Right ventricle myocardium inferior (tissue), 1 donor: Measurements from ENCODE around the gene MRFAP1L1. TPM values are rescaled to one million over a fixed set of nuclear protein-coding genes. Genes with fewer than 3 reads are reported as not detected.
A peak's percentile ranks its signal among the peaks of the same experiment; 100 is the strongest.
"Not testable (repeated sequence)": the region's sequence is repeated elsewhere in the genome, so short reads cannot be mapped to it uniquely, and the experiment has no call there.

Experiments used
- ATAC-seq: fragments of 200-7000 bp; cut with Tn5 transposase; one replicate; pipeline ENCODE4 v1.9.1; 2020; ENCODE audit warnings: mild to moderate bottlenecking, moderate library complexity
- DNase-seq: peaks from one replicate; pipeline ENCODE4 v3.0.0; 2021; ENCODE audit errors: missing footprints
- intact Hi-C: fragments of 100-400 bp; cut with DNase I; formaldehyde crosslinking; loops from one replicate; pipeline ENCODE4 v1.11.0; 2022
- total RNA-seq: library from RNA; stranded (reverse); fragmentation: NEBNext Ultra II Directional; extraction: Animal tissue kit (Norgen Biotek cat#: 25700); gene quantifications from one replicate; pipeline ENCODE4 v1.2.1, GENCODE V29; 2021
- donor health status: DM: no; HTN: yes; CAD: no; lungs with severe emphysema.

MRFAP1L1 gene
- total RNA-seq, 1 donor from 2014 or later = 41.7 TPM

GRCh38 chr4:6740347-6740746 is 30.7 kb upstream of the MRFAP1L1 start:
- no peak for ATAC-seq
- intact Hi-C loops = no loop called here
- no peak for DNase-seq

GRCh38 chr4:6739920-6740319 is 30.3 kb upstream of the MRFAP1L1 start:
- no peak for DNase-seq
- ATAC-seq = no peak
- intact Hi-C loops = no loop called here

- intact Hi-C loops = no loop called here
- ATAC-seq = no peak
- DNase-seq = no peak
Observed at GRCh38 chr4:6734165-6734786, 24.6 kb upstream of the MRFAP1L1 start.

DNA sequence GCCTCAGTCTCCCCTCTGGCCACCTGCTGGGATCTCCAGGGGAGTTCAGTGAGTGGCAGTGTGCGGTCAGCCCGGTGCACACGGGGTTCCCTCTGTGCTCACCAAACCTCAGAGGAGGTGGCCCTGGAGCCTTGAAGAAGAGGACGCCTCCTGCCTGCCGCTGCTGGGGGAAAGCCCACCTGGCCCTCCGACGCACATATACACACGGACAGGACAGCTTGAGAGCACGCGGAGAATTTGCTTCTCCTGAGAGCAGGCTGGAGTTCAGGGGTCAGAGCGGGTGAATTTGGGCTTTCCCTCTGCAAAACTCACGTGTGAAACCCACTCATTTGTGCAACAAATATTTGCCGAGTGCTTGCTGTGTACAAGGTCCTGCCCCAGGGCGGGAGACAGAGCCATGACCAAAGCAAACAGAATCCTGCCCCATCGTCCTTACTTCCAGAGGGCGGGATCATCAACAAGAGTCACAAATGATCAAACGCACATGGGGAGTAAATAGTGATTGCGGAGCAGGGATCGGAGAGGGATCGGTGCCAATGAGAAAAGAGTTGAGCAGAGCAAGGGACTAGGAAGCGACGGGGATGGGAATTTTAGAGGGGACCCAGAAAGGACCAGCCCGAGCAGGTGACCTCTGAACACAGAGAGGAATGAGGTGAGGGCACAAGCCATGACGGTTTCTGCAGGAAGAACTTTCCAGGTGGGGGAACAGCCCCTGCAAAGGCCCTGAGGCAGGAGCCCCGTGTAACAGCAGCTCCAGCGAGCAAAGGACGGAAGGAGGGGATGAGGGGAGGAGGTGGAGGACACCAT is 23.9 kb upstream of the MRFAP1L1 start:
- ATAC-seq = no peak
- intact Hi-C loops = no loop called here
- DNase-seq = no peak

- intact Hi-C loops = no loop called here
- peak; percentile 95 for ATAC-seq
- DNase-seq = peak; percentile 85
Observed at GRCh38 chr4:6732441-6733357, 23.0 kb upstream of the MRFAP1L1 start.

- intact Hi-C loops = no loop called here
- ATAC-seq = no peak
- DNase-seq = no peak
Observed at GRCh38 chr4:6731780-6732179, 22.1 kb upstream of the MRFAP1L1 start.

GRCh38 chr4:6731318-6731675 is 21.6 kb upstream of the MRFAP1L1 start:
- ATAC-seq (no peak), DNase-seq (no peak)
- intact Hi-C loops = no loop called here

DNA sequence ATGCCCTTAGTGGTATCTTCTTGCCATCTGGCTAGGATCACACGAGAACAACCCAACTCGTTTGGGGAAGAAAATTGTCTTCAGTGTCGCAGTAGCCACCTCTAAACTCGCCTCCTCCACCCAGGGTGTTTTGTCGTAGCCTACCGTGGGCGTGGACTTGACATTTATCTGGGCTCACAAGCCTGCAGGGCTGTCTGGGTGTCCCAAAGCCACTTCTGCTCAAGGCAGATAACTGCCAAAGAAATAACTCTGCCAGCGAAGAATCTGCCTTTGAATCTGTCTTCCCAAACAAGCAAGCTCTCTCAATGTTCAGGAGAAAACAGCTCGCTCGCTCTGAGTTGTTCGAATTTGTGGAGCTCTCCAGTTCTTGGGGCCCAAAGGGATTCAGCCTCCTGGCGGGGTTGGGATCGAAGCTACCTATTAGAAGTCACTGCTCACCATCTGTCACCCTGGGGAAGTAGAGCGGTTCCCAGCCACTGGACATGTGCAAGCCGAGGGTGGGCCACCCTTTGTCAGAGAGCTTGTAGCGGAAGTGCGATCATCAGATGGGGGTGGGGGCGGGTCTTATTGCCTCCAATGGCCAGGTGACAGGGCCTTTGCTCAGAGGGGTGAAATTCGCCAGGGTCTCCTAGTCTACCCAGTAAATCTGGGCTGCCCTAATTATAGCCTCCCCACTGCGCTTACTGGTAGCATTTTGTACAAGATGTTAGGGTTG is 21.1 kb upstream of the MRFAP1L1 start:
- ATAC-seq = peak; percentile 43
- intact Hi-C loops = no loop called here
- DNase-seq = no peak

DNA sequence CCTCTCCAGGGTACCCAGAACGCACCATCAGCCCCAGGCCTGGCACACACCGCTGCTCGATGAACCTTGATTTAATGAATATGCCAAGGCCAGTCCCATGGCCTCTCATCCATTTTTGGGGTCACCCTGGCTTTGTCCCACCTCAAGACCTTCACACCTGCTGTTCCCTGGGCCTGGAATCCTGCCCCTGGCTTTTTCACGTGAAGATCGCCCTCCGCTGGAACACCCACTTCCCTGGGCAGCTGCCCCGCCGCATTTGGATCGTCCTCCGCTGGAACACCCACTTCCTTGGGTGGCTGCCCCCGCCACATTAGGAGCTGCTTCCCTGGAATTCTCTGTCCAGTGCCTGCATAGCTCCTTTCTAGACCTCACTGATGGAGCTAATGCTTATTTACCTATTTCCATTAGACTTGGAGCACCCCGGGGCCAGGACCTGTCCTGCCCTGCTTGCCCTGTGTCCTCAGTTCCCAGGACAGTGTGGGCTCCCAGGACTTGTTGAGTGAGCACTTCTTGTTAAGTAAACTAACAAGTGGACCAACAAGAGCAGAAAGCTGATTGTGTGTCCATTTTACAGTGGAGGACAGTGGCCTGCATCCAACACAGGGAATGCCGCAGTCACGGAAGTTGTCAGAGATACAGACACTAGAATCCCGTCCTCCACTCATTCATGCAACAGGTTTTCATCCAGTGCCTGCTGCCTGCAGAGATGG is 18.8 kb upstream of the MRFAP1L1 start:
- no peak for DNase-seq
- ATAC-seq = no peak
- intact Hi-C loops = no loop called here

- ATAC-seq = no peak
- no peak for DNase-seq
- intact Hi-C loops = no loop called here
Observed at GRCh38 chr4:6727943-6728250, 18.2 kb upstream of the MRFAP1L1 start.

DNA sequence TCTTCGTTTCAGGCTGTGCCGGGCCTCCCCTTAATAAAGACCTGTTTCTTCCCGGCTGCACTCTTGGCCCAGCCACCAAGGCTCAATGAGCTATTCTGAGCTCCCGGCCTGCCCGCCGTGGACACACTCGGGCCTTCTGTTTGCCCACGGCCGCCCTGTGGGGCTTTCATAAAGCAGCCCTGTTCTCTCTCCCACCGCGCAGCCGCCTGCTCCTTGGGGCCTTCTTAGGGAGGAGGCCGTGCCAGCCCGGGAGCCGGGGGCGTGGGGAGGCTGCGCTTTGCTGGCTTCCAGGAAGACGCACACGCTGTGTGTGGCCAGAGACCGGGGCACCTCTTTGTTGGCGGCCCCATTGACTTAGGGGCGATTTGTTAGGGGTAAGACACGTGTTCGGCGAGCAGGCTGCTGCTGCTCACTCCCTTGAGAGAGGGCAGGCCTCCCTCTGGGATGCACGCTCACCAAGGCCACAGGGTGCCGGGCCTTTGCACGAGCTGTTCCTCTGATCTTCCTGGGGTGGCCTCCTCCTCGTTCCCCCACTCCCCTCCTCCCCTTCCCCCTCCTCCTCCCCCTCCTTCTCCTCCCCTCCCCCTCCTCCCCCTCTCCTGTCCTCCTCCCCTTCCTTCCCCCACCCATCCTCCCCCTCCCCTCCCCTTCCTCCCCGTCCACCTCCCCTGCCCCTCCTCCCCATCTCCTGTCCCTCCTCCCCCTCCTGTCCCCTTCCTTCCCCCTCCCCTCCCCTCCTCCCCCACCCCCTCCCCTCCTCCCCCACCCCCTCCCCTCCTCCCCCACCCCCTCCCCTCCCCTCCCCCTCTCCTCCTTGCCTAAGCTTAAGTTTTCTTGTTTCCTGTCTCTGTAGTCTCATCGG is 17.6 kb upstream of the MRFAP1L1 start:
- DNase-seq (no peak), ATAC-seq (no peak)
- intact Hi-C loops = no loop called here

DNA sequence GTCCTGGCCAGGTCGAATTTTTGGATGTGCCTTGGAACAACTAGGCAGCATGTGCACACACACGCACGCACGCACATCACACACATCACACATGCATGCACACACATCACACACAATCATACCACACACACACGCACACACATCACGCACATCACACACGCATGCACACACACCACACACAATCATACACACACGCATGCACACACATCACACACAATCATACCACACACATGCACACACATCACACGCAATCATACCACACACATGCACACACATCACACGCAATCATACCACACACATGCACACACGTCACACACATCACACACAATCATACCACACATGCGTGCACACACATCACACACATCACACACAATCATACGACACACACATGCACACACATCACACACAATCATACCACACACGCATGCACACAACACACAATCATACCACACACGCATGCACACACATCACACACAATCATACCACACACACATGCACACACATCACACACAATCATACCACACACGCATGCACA is 15.8 kb upstream of the MRFAP1L1 start:
- DNase-seq, intact Hi-C loops, ATAC-seq: not testable (repeated sequence)

- intact Hi-C loops = no loop called here
- ATAC-seq (no peak), DNase-seq (no peak)
Observed at GRCh38 chr4:6724421-6725111, 14.9 kb upstream of the MRFAP1L1 start.

DNA sequence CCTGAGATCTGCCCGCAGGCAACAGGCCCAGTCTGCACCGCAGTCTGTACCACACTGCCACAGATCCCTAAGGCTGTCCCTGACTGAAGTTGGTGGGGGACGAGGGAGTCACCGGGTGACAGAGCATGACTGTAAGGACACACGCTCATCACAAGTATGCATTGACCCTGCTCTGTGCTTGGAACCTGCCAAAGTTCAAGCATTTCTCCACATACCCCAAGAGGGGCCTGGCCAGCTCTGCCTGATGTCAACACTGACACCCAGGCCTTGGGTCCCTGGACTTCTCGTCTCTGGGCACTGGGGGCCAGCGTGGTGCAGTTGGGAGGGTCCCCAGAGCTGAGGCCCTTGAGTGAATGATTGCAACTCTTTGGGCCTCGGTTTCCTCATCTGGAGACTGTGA is 14.2 kb upstream of the MRFAP1L1 start:
- no peak for ATAC-seq

DNA sequence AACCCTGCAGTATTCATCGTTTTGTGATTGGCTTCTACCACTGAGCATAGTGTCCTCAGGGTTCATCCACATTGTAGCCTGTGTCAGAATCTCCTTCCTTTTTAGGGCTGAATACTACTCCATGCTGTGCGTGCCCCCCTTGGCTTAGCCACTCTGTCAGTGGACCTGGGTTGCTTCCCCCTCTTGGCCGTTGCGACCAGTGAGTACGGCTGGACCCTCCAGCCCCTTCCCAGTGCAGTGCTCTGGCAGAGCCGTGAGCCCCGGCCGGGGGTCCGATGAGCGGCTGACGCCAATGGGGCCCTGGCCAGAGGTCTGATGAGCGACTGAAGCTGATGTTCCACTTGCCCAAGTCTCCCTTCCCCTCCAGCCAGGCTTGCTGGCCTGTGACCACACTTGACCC is 13.2 kb upstream of the MRFAP1L1 start:
- ATAC-seq = no peak
- intact Hi-C loops = no loop called here

More for the DNA sequence above, 14.2 kb upstream of the MRFAP1L1 start:
- intact Hi-C loops = no loop called here
- DNase-seq = no peak

DNA sequence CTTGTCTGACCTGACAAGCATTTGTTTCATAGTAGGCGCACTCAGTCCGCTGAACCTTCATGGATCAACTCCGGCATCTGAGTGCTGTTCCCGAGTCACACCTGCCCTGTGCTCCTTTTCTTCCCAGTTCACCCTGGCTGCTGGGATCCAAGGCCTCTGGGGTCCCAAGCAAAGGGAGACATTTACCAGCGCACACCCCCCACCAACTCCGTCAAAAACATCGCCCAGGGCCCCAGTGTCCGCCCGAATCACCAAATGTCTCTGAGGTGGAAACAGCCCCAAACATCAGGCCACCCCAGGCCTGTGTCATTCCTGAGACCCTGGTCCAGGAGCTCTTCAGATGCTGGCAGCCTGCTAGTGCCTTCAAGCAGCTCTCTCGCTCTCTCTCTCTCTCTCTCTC is 11.5 kb upstream of the MRFAP1L1 start:
- ATAC-seq = no peak
- DNase-seq = no peak
- intact Hi-C loops = loop anchor here (2.0 kb wide), 2 partner anchors 62 to 350 kb away; partner anchors contain the start of gene KIAA0232

More for the DNA sequence above, 13.2 kb upstream of the MRFAP1L1 start:
- DNase-seq = no peak
